Activated CD4-positive, CD25-positive, alpha-beta regulatory T cell treated with anti-CD3 and anti-CD28 coated beads, Interleukin-2, amount 50 U/mL, for 16 hours (primary cell): ENCODE data around the gene OSBPL2.

ENCODE experiments used
- DNase-seq: peaks from one replicate; pipeline ENCODE4 v3.0.0-alpha.2; 2020; ENCODE audit warnings: low read depth, low spot score

The OSBPL2 gene

GRCh38 chr20:62222266-62222850 lies 16.0 kb upstream of the OSBPL2 start:
- no peak for DNase-seq

- no peak for DNase-seq
Measured at GRCh38 chr20:62222972-62223371, 15.3 kb upstream of the OSBPL2 start.

- DNase-seq = no peak
Measured at GRCh38 chr20:62223571-62223970, 14.8 kb upstream of the OSBPL2 start.

GRCh38 chr20:62224113-62224855 lies 14.0 kb upstream of the OSBPL2 start:
- DNase-seq = no peak

GRCh38 chr20:62225026-62225425 lies 13.3 kb upstream of the OSBPL2 start:
- no peak for DNase-seq

- no peak for DNase-seq
Measured at GRCh38 chr20:62225820-62226635, 12.3 kb upstream of the OSBPL2 start.

GRCh38 chr20:62226707-62227590 lies 11.4 kb upstream of the OSBPL2 start:
- no peak for DNase-seq

GRCh38 chr20:62227591-62227976 lies 10.7 kb upstream of the OSBPL2 start:
- no peak for DNase-seq

GRCh38 chr20:62227977-62228958 lies 10.1 kb upstream of the OSBPL2 start:
- no peak for DNase-seq

GRCh38 chr20:62228982-62229545 lies 9.3 kb upstream of the OSBPL2 start:
- DNase-seq = no peak

- DNase-seq = no peak
Measured at GRCh38 chr20:62229667-62230066, 8.7 kb upstream of the OSBPL2 start.

GRCh38 chr20:62230276-62230675 lies 8.0 kb upstream of the OSBPL2 start:
- no peak for DNase-seq

GRCh38 chr20:62230696-62231095 lies 7.6 kb upstream of the OSBPL2 start:
- no peak for DNase-seq

GRCh38 chr20:62231292-62231691 lies 7.0 kb upstream of the OSBPL2 start:
- DNase-seq = no peak

- DNase-seq = no peak
Measured at GRCh38 chr20:62232194-62232593, 6.1 kb upstream of the OSBPL2 start.

- DNase-seq = no peak
Measured at GRCh38 chr20:62232770-62233645, 5.3 kb upstream of the OSBPL2 start.

- no peak for DNase-seq
Measured at GRCh38 chr20:62233684-62234083, 4.6 kb upstream of the OSBPL2 start.

- no peak for DNase-seq
Measured at GRCh38 chr20:62234339-62234738, 4.0 kb upstream of the OSBPL2 start.
